ENCODE data around the gene TBC1D8. TPM values are rescaled to one million over a fixed set of nuclear protein-coding genes. Genes with fewer than 3 reads are reported as not detected.
A peak's percentile ranks its signal among the peaks of the same experiment; 100 is the strongest.

Gene TBC1D8
- total and polyA plus RNA-seq, 2 of the 13 experiments (the other 11 are each of a cell fraction or from before 2014, with no cell fraction given): 45.1 to 95.4 TPM

GRCh38 chr2:101195871-101196661 lies 44.9 kb upstream of the TBC1D8 start (continued):
- TF ChIP-seq, protein P1, sequence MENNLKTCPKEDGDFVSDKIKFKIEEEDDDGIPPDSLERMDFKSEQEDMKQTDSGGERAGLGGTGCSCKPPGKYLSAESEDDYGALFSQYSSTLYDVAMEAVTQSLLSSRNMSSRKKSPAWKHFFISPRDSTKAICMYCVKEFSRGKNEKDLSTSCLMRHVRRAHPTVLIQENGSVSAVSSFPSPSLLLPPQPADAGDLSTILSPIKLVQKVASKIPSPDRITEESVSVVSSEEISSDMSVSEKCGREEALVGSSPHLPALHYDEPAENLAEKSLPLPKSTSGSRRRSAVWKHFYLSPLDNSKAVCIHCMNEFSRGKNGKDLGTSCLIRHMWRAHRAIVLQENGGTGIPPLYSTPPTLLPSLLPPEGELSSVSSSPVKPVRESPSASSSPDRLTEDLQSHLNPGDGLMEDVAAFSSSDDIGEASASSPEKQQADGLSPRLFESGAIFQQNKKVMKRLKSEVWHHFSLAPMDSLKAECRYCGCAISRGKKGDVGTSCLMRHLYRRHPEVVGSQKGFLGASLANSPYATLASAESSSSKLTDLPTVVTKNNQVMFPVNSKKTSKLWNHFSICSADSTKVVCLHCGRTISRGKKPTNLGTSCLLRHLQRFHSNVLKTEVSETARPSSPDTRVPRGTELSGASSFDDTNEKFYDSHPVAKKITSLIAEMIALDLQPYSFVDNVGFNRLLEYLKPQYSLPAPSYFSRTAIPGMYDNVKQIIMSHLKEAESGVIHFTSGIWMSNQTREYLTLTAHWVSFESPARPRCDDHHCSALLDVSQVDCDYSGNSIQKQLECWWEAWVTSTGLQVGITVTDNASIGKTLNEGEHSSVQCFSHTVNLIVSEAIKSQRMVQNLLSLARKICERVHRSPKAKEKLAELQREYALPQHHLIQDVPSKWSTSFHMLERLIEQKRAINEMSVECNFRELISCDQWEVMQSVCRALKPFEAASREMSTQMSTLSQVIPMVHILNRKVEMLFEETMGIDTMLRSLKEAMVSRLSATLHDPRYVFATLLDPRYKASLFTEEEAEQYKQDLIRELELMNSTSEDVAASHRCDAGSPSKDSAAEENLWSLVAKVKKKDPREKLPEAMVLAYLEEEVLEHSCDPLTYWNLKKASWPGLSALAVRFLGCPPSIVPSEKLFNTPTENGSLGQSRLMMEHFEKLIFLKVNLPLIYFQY (CRISPR knock-in tag; IDR thresholded peaks at IDR 0.05; ENCODE audit: borderline replicate concordance): 0 out of 2 replicates have a peak, but pooled peaks have one; percentile 50
- TF ChIP-seq HOXA9 (CRISPR knock-in tag; IDR thresholded peaks at IDR 0.05; ENCODE audit: borderline replicate concordance) (no peak), RXRB (CRISPR knock-in tag; IDR thresholded peaks at IDR 0.05; ENCODE audit: borderline replicate concordance) (peak; percentile 39; the same call in 1 of the 2 replicates), MIER2 (CRISPR knock-in tag; IDR thresholded peaks at IDR 0.05) (0 out of 2 replicates have a peak, but pooled peaks have one; percentile 56), ASH2L (IDR thresholded peaks at IDR 0.05; ENCODE audit: insufficient read length, low read depth, low read length) (peak; percentile 5), THAP11 (CRISPR knock-in tag; IDR thresholded peaks at IDR 0.05) (peak; percentile 34; the same call in 1 of the 2 replicates), EEA1 (CRISPR knock-in tag; IDR thresholded peaks at IDR 0.05; ENCODE audit: borderline replicate concordance) (no peak), MLX (CRISPR knock-in tag; IDR thresholded peaks at IDR 0.05) (no peak), ZNF331 (CRISPR knock-in tag; IDR thresholded peaks at IDR 0.05) (peak; percentile 54; the same call in 1 of the 2 replicates), PAF1 (CRISPR knock-in tag; IDR thresholded peaks at IDR 0.05) (no peak), ZNF772 (CRISPR knock-in tag; IDR thresholded peaks at IDR 0.05) (peak; percentile 70; the same call in 1 of the 2 replicates), ZNF572 (CRISPR knock-in tag; IDR thresholded peaks at IDR 0.05) (peak; percentile 76; the same call in 1 of the 2 replicates), ISL2 (CRISPR knock-in tag; IDR thresholded peaks at IDR 0.05) (no peak), NCOA2 (CRISPR knock-in tag; IDR thresholded peaks at IDR 0.05) (no peak), ZNF569 (CRISPR knock-in tag; IDR thresholded peaks at IDR 0.05; ENCODE audit: borderline replicate concordance) (no peak), MIXL1 (CRISPR knock-in tag; IDR thresholded peaks at IDR 0.05) (no peak), FOXA3 (CRISPR knock-in tag; IDR thresholded peaks at IDR 0.05) (peak; percentile 98), PTBP1 (IDR thresholded peaks at IDR 0.05; ENCODE audit: low read depth, low read length, poor library complexity, severe bottlenecking) (no peak)
- TF ChIP-seq, protein P2, sequence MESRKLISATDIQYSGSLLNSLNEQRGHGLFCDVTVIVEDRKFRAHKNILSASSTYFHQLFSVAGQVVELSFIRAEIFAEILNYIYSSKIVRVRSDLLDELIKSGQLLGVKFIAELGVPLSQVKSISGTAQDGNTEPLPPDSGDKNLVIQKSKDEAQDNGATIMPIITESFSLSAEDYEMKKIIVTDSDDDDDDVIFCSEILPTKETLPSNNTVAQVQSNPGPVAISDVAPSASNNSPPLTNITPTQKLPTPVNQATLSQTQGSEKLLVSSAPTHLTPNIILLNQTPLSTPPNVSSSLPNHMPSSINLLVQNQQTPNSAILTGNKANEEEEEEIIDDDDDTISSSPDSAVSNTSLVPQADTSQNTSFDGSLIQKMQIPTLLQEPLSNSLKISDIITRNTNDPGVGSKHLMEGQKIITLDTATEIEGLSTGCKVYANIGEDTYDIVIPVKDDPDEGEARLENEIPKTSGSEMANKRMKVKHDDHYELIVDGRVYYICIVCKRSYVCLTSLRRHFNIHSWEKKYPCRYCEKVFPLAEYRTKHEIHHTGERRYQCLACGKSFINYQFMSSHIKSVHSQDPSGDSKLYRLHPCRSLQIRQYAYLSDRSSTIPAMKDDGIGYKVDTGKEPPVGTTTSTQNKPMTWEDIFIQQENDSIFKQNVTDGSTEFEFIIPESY (CRISPR knock-in tag; IDR thresholded peaks at IDR 0.05): peak; percentile 23; the same call in 1 of the 2 replicates
- TF ChIP-seq, protein P3, sequence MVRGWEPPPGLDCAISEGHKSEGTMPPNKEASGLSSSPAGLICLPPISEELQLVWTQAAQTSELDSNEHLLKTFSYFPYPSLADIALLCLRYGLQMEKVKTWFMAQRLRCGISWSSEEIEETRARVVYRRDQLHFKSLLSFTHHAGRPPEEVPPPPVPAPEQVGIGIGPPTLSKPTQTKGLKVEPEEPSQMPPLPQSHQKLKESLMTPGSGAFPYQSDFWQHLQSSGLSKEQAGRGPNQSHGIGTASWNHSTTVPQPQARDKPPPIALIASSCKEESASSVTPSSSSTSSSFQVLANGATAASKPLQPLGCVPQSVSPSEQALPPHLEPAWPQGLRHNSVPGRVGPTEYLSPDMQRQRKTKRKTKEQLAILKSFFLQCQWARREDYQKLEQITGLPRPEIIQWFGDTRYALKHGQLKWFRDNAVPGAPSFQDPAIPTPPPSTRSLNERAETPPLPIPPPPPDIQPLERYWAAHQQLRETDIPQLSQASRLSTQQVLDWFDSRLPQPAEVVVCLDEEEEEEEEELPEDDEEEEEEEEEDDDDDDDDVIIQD (CRISPR knock-in tag; IDR thresholded peaks at IDR 0.05; ENCODE audit: low read depth): peak; percentile 59; the same call in 1 of the 2 replicates

Data from HepG2 (cell line).